ENCODE measurements around the gene MED23.
A peak's percentile ranks its signal among the peaks of the same experiment; 100 is the strongest.
"Not testable (repeated sequence)": the region's sequence is repeated elsewhere in the genome, so short reads cannot be mapped to it uniquely, and the experiment has no call there.

The MED23 gene

DNA sequence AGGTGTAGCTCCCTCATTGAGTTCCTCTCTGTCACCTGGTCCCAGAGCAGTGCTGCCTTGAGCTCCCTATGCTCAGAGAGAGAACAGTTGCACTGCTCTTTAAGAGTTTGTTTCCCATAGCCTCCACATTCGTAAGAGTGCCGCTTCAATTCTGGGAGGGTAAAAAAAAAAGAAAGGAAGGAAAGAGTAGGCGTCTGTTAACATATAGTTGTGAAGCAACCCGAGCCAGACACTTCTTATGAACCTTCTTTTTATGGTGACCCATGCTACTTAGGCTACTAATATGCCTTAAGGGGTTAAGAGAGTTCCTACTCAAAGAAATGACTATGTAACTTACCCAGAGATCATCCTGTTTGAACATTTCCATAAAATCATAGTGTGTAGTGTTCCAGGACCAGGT lies 59.3 kb downstream of the MED23 start:
- peak; percentile 35 to 73 for DNase-seq

DNA sequence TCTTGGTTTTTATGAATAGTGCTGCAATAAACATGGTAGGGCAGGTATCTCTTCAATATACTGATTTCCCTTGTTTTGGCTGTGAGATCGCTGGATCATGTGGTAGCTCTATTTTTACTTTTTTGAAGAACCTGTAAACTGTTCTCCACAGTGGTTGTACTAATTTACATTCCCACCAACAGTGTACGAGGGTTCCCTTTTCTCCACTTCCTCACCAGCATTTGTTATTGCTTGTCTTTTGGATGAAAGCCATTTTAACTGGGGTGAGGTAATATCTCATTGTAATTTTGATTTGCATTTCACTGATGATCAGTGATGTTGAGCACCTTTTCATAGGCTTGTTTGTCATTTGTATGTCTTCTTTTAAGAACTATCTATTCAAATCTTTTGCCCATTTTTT lies 63.0 kb downstream of the MED23 start:
- DNase-seq, result peak; percentile 25 to 60

DNA sequence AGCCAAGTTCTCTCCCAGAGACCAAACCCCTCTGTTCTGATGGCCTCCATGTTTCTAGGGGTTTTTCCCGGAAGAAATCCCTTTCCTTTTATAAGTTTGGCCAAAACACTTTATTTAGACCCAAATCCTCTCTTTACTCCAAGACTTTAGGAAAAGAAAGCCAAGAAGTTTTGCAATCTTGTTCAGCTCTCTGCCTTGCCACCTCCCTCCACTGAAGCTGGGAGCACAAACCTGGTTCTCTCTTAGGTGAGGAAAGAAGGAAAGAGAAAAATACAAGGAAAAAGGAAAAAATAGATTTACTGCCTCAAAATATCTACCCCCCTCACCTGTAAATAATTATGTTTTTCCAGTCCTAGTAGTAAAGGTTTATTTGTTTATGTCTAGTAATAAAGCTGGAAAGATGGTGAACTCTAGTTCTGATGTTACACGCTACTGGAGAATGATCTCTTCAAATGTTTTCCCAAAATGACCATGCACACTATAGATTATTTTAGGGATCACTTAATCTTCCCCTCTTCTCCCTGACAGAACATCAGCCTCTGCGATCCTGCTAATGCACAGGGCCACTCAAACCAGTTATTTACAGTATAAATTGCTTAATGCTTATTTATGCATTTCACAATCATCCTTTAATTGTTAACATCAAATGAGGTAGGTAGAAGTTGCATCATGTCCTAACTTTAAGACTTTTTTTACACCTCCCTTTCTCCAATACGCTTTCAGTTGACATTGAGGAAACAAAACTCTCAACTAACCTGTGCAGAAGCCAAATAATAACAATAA lies 65.9 kb downstream of the MED23 start:
- DNase-seq, result no peak

DNA sequence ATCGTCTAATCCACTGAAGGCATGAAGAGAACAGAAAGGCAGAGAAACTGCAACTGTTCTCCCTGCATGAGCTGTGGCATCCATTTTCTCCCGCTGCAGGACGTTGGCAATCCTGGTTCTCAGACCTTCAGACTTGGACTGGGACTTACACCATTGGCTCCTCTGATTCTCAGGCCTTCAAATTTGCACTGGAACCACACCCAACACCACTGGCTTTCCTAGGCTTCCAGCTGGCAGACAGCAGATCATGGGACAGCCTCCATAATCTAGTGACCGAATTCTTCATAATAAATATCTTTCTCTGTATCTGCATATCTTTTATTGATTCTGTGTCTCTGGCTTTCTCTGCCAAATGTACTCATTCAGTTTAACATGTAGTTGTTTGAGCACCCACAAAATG lies 69.1 kb downstream of the MED23 start:
- no peak for DNase-seq

DNA sequence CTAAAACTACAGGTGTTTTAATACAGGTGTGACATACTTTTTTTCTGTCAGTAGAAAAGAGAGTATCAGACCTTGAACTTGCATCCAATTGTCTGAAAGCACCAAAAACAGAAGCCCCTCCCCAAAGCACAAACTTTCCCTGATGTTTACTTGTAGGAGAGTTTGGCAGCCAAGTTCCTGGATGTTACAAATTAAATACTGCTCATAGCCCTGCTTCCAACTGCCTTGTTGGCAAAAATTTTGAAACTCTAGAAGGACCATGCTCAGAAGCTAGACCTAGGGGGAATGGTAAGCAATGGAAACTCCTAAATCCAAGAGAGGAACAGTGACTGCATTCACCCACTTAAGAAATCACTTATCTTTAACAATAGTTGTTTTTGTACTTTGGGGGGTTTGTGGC lies 72.0 kb downstream of the MED23 start:
- DNase-seq, result no peak

DNA sequence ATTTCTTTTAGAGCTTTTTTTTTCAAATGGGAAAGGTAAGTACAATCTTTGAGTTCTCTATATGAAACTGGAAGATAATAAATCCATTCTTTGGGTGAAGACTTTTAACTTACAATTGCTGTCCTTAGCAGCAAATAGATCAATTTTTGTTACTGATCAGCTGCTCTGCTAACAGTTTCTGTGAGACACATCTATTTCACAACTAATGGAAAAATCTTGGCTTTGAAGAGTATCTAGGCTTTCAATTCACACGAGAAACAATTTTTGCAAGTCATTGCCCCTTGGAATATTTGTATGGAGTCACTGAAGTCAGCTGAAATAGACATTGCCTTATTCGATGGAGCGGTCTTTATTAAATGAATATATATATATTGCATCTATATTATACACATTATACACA lies 75.5 kb downstream of the MED23 start:
- DNase-seq, result no peak

DNA sequence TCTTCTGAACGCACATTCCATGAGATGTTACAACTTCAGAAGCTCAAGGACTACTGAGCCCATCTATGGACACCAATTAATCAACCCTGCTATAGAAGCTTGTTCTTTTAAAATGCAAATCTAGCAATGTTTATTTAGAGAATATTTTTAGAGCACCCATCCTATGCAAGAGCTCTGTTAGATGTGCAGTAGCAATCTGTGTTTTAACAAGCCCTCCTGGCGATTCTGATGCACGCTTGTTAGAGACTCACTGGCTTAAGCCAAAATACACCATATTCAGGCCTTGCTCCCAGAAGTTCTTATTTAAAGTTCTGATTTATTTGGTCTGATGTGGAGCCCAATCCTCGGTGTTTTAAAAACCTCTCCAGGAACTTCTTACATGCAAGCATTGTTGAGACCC lies 76.1 kb downstream of the MED23 start:
- DNase-seq, result no peak

DNA sequence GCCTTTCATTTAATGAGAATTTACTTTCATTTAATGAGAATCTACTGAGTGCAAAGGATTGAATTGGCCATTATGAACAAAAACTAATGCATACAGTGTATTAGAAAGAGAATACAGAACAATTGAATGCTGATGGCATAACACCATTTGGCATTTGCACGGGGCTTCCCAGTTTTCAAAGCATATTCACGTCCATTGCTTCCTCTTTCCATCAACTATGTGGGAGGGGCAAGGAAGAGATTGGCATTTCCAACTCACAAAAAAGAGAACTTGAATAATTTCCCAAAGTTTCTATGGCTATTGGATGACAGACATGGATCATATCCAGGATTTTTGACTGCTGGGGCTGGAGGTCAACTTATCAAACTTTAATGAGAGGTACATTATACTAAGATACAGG lies 78.2 kb downstream of the MED23 start:
- DNase-seq, result peak; percentile 26 to 46

DNA sequence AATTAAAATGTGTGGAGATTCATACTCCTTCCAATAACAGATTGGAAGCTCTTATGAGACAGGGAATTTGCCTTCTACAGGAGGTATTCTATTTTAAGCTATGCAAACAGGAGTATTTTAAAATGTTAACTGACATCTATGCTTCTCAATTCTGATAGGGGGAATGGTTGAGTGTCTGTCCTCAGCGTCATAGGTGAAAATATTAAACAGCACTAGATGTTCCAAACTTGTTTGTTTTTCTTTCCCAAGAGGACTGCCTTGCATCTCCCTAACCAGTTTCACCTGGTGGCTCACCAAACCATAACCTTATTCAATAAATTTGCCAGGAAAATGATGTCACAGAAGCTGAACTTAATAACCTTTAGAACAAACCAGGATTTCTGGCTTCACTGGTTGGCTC lies 79.6 kb downstream of the MED23 start:
- DNase-seq, result no peak

DNA sequence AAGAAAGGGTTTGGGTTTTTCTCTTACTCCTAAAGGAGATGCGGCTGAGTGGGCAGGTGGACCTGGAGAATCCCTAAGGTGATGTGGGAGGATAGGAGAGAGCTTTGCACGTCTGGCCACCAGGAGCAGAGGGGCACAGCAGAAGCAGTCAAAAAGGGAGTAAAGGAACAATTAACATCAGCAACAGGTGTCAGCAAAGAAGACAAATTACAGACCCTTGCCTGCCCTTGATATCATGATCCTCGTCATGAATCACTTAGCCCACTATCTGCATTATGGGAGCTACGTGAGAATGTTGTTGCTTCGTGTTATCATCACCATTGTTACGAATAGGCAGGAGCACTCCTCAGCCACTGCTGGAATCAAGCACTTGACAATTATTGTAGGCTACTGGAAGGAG lies 80.6 kb downstream of the MED23 start:
- DNase-seq, result no peak

DNA sequence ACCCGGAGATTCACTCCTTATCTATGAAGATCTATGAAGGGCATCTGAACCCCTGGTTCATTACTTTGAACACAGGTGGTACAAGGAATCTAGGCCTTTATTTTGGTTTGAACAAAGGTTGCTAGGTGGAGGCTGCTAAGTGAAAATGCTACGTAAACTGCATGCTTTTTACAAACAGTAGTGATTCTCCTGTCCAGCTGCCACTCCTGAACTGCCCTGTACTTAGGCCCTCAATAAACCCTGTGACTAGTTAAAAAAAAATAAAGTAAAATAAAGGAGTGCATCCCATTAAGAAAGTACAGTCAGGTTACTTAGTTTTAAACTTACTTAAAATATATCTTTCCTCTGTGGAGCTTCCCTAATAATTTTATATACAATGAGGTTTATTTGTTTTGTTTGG lies 82.7 kb downstream of the MED23 start:
- no peak for DNase-seq

DNA sequence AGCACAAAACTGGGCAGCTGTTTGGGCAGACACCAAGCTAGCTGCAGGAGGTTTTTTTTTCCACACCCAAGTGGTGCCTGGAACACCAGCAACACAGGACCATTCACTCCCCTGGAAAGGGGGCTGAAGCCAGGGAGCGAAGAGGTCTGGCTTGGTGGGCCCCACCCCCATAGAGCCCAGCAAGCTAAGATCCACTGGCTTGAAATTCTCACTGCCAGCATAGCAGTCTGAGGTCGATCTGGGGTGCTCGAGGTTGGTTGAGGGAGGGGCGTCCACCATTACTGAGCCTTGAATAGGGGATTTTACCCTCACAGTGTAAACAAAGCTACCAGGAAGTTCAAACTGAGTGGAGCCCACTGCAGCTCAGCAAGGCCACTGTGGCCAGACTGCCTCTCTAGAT lies 89.4 kb downstream of the MED23 start:
- DNase-seq, result not testable (repeated sequence)

DNA sequence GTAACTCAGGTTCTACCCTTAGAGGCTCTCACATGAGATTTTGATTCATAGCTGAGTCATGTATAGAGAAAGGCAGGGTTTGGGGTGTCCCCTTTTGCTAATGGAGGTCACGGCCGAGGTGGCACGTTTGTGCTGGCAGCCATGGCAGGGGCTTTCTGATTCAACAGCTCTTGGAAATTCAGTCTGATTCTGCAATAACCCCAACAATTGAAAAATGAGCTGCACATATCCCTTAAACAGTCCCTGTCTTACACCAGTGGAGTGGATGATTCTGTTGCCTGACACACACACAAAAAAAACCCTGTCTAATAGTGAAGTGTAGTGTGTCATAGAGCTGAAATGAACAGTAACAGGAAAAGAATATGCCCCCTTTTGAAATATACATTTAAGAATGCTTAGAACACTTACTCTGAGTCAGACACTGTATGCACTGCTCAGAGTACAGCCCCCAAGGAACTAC lies 95.4 kb downstream of the MED23 start:
- DNase-seq, result no peak

DNA sequence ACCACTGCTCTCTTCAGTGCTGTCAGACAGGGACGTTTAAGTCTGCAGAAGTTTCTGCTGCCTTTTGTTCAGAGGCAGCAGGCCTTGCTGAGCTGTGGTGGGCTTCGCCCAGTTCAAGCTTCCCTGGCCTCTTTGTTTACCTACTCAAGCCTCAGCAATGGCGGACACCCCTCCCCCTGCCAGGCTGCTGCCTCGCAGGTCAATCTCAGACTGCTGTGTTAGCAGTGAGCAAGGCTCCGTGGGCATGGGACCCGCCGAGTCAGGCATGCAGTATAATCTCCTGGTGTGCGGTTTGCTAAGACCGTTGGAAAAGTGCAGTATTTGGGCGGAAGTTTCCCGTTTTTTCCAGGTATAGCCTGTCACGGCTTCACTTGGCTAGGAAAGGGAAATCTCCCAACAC lies 96.4 kb downstream of the MED23 start:
- DNase-seq, result not testable (repeated sequence)

DNA sequence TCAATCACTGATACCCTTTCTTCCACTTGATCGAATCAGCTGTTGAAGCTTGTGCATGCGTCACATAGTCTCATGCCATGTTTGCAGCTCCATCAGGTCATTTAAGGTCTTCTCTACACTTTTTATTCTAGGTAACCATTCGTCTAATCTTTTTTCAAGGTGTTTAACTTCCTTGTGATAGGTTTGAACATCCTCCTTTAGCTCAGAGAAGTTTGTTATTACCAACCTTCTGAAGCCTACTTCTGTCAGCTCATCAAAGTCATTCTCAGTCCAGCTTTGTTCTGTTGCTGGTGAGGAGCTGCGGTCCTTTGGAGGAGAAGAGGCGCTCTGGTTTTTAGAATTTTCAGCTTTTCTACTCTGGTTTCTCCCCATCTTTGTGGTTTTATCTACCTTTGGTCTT lies 97.1 kb downstream of the MED23 start:
- not testable (repeated sequence) for DNase-seq

DNA sequence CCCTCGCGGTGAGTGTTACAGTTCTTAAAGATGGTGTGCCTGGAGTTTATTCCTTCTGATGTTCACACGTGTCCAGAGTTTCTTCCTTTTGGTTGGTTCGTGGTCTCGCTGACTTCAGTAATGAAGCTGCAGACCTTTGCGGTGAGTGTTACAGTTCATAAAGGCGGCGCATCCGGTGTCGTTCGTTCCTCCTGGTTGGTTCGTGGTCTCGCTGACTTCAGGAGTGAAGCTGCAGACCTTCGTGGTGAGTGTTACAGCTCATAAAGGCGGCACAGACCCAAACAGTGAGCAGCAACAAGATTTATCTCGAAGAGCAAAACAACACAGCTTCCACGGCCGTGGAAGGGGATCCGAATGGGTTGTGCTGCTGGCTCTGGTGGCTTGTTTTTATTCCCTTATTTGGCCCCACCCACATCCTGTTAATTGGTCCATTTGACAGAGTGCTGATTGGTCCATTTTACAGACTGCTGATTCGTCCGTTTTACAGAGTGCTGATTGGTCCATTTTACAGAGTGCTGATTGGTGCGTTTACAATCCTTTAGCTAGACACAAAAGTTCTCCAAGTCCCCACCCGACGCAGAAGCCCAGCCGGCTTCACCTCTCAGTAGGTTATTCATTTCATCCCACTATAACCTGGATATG lies 103.2 kb downstream of the MED23 start:
- DNase-seq, result no peak

DNA sequence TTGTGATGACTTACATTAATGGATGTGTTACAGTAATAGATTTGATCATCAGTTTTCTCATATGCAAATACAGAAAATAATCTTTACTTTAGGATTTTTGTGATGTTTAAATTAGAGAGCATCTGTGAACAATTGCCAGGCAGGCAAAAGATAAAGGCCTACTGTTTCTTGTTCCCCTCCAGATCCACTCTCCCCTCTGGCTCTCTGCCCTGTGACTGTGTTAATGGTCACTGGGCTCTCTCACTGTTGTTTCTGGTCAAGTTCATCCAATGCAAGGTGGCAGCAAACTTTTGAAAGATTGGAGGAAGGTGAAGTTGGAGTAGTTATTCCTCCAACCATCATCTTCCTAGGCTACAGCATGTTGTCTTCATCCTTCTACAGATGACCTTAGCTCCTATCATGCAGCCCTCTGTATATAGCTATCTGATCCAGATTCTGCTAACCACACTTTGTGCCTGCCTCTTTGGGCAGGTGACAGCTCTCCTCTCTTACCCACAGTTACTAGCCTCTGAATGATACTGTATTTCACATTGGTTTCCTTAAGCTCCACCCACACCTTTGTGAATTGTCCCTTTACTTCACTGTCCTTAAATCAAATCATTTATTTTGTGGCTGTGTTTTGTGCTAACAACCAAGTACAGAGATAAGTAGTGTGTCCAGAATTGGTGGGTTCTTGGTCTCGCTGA lies 103.9 kb downstream of the MED23 start:
- DNase-seq, result no peak

All from inflammatory macrophage (primary cell).